AG09319 (cell line): ENCODE measurements around the gene CYP8B1.

Source experiments
- DNase-seq: peaks from one replicate; pipeline ENCODE4 v3.0.0-alpha.2; 2010; ENCODE audit warnings: low read depth; ENCODE audit errors: extremely low read depth
- CTCF ChIP-seq: IDR thresholded peaks from 2 replicates; pipeline ENCODE4 v1.5.1; 2011; ENCODE audit warnings: low read depth, mild to moderate bottlenecking, inconsistent platforms, low read length, moderate library complexity

CYP8B1 gene

GRCh38 chr3:42898896-42899675 lies 23.4 kb upstream of the CYP8B1 start:
- no peak for TF ChIP-seq CTCF
- DNase-seq: no peak

GRCh38 chr3:42895580-42895868 lies 19.8 kb upstream of the CYP8B1 start:
- no peak for TF ChIP-seq CTCF
- no peak for DNase-seq

- no peak for TF ChIP-seq CTCF
- DNase-seq: no peak
Measured at GRCh38 chr3:42894698-42895579, 19.3 kb upstream of the CYP8B1 start.

GRCh38 chr3:42892807-42893206 lies 17.1 kb upstream of the CYP8B1 start:
- DNase-seq: no peak
- no peak for TF ChIP-seq CTCF

- DNase-seq: no peak
- TF ChIP-seq CTCF: no peak
Measured at GRCh38 chr3:42892169-42892568, 16.5 kb upstream of the CYP8B1 start.

- no peak for DNase-seq
- no peak for TF ChIP-seq CTCF
Measured at GRCh38 chr3:42891042-42891441, 15.4 kb upstream of the CYP8B1 start.

- DNase-seq: no peak
- TF ChIP-seq CTCF: no peak
Measured at GRCh38 chr3:42887084-42887483, 11.4 kb upstream of the CYP8B1 start.
